ENCODE data around the gene CDC14A. TPM values are rescaled to one million over a fixed set of nuclear protein-coding genes. Genes with fewer than 3 reads are reported as not detected.
A peak's percentile ranks its signal among the peaks of the same experiment; 100 is the strongest.

Gene CDC14A
- total RNA-seq, 2 experiments from 2014 or later = 24.9 to 26.7 TPM

DNA sequence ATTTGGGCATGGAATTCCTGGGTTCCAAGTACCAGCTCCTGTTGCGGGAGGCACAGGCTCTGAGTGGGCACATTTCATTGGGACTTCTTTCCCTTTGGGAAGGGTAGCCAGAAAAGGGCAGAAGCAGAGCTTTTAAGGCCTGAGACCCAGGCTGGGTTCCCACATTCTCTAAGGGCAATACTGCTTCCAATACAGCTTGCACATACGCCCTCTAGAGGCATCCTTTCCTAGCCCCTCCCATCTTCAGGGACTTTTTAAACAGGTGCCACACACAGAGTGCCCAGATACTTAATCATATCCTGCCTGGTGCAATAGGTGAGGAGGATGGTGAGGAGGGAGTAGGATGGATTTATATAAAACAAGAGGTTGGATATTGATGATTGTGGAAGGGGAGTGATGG lies 191.3 kb downstream of the CDC14A start:
- Mint-ChIP-seq H3K4me3 (no peak overlapping the region), H3K27ac (no peak overlapping the region), H3K36me3 (ENCODE audit: low read depth) (no peaks in the 10 kb centered on the region), H3K4me1 (ENCODE audit: low read depth) (peaks cover 10% of the 10 kb centered on the region), H3K9me3 (ENCODE audit: insufficient read depth) (no peaks in the 10 kb centered on the region), H3K27me3 (ENCODE audit: low read depth) (peaks cover 39% of the 10 kb centered on the region)
- DNase-seq (peak; percentile 58), ATAC-seq (peak; percentile 41)
- CTCF ChIA-PET = interaction anchor here (0.8 to 3.0 kb wide), 10 partner anchors 10 to 325 kb away, joined by 3 to 20 read pairs (median 5); no protein-coding TSS in a partner anchor
- POLR2A ChIA-PET = no interaction called here

DNA sequence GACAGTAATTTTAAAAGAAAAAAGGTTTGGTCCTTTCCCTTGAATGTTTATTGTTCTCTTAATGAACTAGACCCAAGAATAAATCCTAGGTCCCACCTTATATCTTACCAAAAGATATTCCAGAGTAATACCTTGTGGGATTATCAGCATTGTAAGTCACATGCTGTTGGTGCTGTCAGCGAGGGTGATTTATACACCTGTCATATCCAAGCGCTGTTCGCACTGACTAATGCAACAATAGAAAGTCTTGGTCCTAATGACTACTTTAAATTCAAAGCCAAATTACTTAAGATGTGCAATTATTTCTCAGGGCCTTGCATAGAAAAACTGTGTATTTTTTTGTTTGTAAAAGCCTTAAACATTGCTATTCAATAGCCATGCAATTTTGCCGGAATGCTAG lies 192.5 kb downstream of the CDC14A start:
- H3K4me1 Mint-ChIP-seq (ENCODE audit: low read depth) = peaks cover 6% of the 10 kb centered on the region
- H3K36me3 Mint-ChIP-seq (ENCODE audit: low read depth) = no peaks in the 10 kb centered on the region
- ChIA-PET POLR2A (no interaction called here), CTCF (no interaction called here)
- H3K27me3 Mint-ChIP-seq (ENCODE audit: low read depth) = peaks cover 34% of the 10 kb centered on the region
- ATAC-seq (no peak), DNase-seq (no peak)
- H3K27ac Mint-ChIP-seq = no peak overlapping the region
- H3K4me3 Mint-ChIP-seq = no peak overlapping the region
- H3K9me3 Mint-ChIP-seq (ENCODE audit: insufficient read depth) = no peaks in the 10 kb centered on the region

DNA sequence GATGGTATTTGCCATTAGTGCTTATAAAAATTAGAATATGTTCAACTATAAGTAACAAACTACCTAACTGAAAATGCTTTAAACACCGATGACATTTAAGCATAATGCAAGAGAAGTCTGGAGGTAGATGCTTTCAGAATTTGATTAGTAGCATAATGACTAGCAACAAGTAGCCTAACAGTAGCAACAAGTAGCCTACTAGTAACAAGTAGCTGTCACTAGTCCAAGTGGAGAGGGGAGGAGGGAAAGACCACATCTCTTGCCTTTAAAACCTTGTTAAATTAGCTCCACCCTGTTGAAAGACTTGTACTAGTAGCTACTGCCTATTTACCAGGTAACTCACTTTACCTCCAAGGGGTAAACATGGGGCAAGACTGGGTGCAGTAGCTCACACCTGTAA lies 193.5 kb downstream of the CDC14A start:
- ChIA-PET CTCF (interaction anchor here (1.4 kb wide), 1 partner anchor 323 kb away, joined by 4 read pairs; no protein-coding TSS in a partner anchor), POLR2A (no interaction called here)
- peaks cover 29% of the 10 kb centered on the region for H3K27me3 Mint-ChIP-seq (ENCODE audit: low read depth)
- H3K27ac Mint-ChIP-seq = no peak overlapping the region
- H3K4me1 Mint-ChIP-seq (ENCODE audit: low read depth) = no peaks in the 10 kb centered on the region
- no peaks in the 10 kb centered on the region for H3K9me3 Mint-ChIP-seq (ENCODE audit: insufficient read depth)
- no peaks in the 10 kb centered on the region for H3K36me3 Mint-ChIP-seq (ENCODE audit: low read depth)
- ATAC-seq (no peak), DNase-seq (no peak)
- H3K4me3 Mint-ChIP-seq = no peak overlapping the region

DNA sequence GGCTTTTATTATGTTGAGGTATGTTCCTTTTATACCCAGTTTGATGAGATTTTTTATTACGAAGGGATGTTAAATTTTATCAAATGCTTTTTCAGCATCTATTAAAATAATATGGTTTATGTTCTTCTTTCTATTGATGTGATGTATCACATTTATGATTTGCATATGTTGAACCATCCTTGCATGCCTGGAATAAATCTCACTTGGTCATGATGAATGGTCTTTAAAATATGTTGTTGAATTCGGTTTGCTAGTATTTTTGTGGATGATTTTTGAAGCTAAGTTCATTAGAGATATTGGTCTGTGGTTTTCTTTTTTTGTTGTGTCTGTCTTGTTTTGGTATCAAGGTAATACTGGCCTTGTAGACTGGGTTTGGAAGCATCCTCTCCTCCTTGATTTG lies 199.7 kb downstream of the CDC14A start:
- Mint-ChIP-seq H3K27me3 (ENCODE audit: low read depth) (peaks cover 17% of the 10 kb centered on the region), H3K9me3 (ENCODE audit: insufficient read depth) (peaks cover 37% of the 10 kb centered on the region), H3K27ac (no peak overlapping the region), H3K4me3 (no peak overlapping the region), H3K36me3 (ENCODE audit: low read depth) (peaks cover 2% of the 10 kb centered on the region), H3K4me1 (ENCODE audit: low read depth) (no peaks in the 10 kb centered on the region)
- ATAC-seq (no peak), DNase-seq (no peak)
- ChIA-PET CTCF (no interaction called here), POLR2A (no interaction called here)

DNA sequence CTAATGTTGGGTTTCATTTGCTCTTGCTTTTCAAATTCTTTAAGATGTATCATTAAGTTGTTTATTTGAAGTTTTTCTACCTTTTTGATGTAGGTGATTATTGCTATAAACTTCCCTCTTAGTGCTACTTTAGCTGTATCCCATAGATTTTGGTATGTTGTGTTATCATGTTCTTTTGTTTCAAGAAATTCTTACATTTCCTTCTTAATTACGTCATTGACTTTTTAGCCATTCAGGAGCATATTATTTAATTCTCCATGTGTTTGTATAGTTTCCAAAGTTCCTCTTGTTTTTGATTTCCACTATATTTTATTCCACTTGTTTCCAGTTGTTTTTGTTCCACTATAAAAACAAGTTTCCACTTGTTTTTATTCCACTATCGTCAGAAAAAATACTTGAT lies 200.6 kb downstream of the CDC14A start:
- DNase-seq (no peak), ATAC-seq (no peak)
- no peak overlapping the region for H3K4me3 Mint-ChIP-seq
- no peak overlapping the region for H3K27ac Mint-ChIP-seq
- H3K36me3 Mint-ChIP-seq (ENCODE audit: low read depth) = peaks cover 2% of the 10 kb centered on the region
- ChIA-PET CTCF (interaction anchor here (1.0 kb wide), 1 partner anchor 9 kb away, joined by 3 read pairs; no protein-coding TSS in a partner anchor), POLR2A (no interaction called here)
- peaks cover 17% of the 10 kb centered on the region for H3K27me3 Mint-ChIP-seq (ENCODE audit: low read depth)
- peaks cover 37% of the 10 kb centered on the region for H3K9me3 Mint-ChIP-seq (ENCODE audit: insufficient read depth)
- no peaks in the 10 kb centered on the region for H3K4me1 Mint-ChIP-seq (ENCODE audit: low read depth)

DNA sequence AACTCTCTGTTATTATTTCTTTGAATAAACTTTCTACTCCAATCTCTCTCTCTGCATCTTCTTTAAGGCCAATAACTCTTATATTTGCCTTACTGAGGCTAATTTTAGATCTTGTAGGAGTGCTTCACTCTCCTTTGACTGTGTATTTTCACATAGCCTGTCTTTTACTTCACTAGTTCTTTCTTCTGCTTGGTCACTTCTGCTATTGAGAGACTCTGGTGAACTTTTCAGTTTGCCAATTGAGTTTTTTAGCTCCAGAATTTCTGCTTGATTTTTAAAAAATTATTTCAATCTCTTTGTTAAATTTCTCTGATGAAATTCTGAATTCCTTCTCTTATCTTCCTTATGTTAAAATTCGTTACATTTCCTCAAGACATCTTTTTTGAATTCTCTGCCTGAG lies 203.9 kb downstream of the CDC14A start:
- CTCF ChIA-PET = no interaction called here
- Mint-ChIP-seq H3K36me3 (ENCODE audit: low read depth) (peaks cover 2% of the 10 kb centered on the region), H3K4me1 (ENCODE audit: low read depth) (no peaks in the 10 kb centered on the region), H3K4me3 (no peak overlapping the region), H3K27me3 (ENCODE audit: low read depth) (peaks cover 17% of the 10 kb centered on the region), H3K9me3 (ENCODE audit: insufficient read depth) (peaks cover 37% of the 10 kb centered on the region), H3K27ac (no peak overlapping the region)
- ATAC-seq = no peak
- POLR2A ChIA-PET = no interaction called here
- no peak for DNase-seq

DNA sequence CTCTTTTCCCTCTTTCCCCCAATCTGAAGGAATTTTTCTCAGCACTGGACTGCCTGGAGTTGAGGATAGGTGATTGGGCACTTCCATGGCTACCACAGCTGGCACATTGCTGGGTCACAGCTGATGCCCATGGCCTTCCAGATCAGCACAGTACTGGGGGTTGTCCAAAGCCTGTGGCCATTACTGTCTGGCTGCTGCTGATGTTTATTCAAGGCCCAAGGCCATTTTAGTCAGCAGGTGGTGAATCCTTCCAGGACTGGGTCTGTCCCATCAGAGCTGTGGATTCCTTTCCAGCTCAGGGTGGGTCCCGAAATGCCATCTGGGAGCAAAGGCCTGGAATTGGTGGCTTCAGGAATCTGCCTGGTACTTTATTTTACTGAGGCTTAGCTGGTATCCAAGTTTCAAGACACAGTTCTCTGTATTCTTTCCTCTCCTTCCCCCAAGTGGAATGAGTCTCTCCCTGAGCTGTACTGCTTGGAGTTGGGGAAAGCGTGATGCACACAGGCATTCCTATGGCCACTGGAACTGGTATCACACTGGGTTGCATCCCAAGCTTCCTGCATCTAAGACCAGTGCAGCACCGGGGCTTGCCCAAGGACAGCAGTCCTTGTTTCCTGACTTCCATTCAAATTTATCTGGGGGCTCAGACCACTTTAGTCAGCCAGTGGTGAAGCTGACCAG lies 204.8 kb downstream of the CDC14A start:
- no peak overlapping the region for H3K4me3 Mint-ChIP-seq
- ChIA-PET POLR2A (no interaction called here), CTCF (no interaction called here)
- peaks cover 16% of the 10 kb centered on the region for H3K27me3 Mint-ChIP-seq (ENCODE audit: low read depth)
- H3K9me3 Mint-ChIP-seq (ENCODE audit: insufficient read depth) = peaks cover 32% of the 10 kb centered on the region
- H3K36me3 Mint-ChIP-seq (ENCODE audit: low read depth) = peaks cover 2% of the 10 kb centered on the region
- DNase-seq = no peak
- no peaks in the 10 kb centered on the region for H3K4me1 Mint-ChIP-seq (ENCODE audit: low read depth)
- no peak overlapping the region for H3K27ac Mint-ChIP-seq
- ATAC-seq = no peak

GRCh38 chr1:100557606-100557953 lies 205.3 kb downstream of the CDC14A start:
- Mint-ChIP-seq H3K4me3 (no peak overlapping the region), H3K36me3 (ENCODE audit: low read depth) (peaks cover 2% of the 10 kb centered on the region), H3K4me1 (ENCODE audit: low read depth) (no peaks in the 10 kb centered on the region), H3K27ac (no peak overlapping the region), H3K9me3 (ENCODE audit: insufficient read depth) (peaks cover 26% of the 10 kb centered on the region), H3K27me3 (ENCODE audit: low read depth) (peaks cover 15% of the 10 kb centered on the region)
- CTCF ChIA-PET = no interaction called here
- DNase-seq (no peak), ATAC-seq (no peak)
- POLR2A ChIA-PET = no interaction called here

- H3K9me3 Mint-ChIP-seq (ENCODE audit: insufficient read depth) = no peaks in the 10 kb centered on the region
- POLR2A ChIA-PET = no interaction called here
Measured at GRCh38 chr1:100565533-100565932, 213.2 kb downstream of the CDC14A start.

GRCh38 chr1:100565937-100566699 lies 213.8 kb downstream of the CDC14A start:
- Mint-ChIP-seq H3K4me1 (ENCODE audit: low read depth) (no peaks in the 10 kb centered on the region), H3K36me3 (ENCODE audit: low read depth) (no peaks in the 10 kb centered on the region), H3K27ac (no peak overlapping the region), H3K27me3 (ENCODE audit: low read depth) (peaks cover 24% of the 10 kb centered on the region), H3K4me3 (no peak overlapping the region), H3K9me3 (ENCODE audit: insufficient read depth) (no peaks in the 10 kb centered on the region)
- ATAC-seq (no peak), DNase-seq (no peak)
- ChIA-PET POLR2A (no interaction called here), CTCF (interaction anchor here (0.7 to 1.8 kb wide), 2 partner anchors 11 to 377 kb away, joined by 3 read pairs; no protein-coding TSS in a partner anchor)

More at GRCh38 chr1:100565533-100565932, 213.2 kb downstream of the CDC14A start:
- DNase-seq (no peak), ATAC-seq (no peak)
- CTCF ChIA-PET = interaction anchor here (1.8 kb wide), 1 partner anchor 11 kb away, joined by 3 read pairs; no protein-coding TSS in a partner anchor
- Mint-ChIP-seq H3K27ac (no peak overlapping the region), H3K27me3 (ENCODE audit: low read depth) (peaks cover 22% of the 10 kb centered on the region), H3K4me3 (no peak overlapping the region), H3K4me1 (ENCODE audit: low read depth) (no peaks in the 10 kb centered on the region), H3K36me3 (ENCODE audit: low read depth) (no peaks in the 10 kb centered on the region)

DNA sequence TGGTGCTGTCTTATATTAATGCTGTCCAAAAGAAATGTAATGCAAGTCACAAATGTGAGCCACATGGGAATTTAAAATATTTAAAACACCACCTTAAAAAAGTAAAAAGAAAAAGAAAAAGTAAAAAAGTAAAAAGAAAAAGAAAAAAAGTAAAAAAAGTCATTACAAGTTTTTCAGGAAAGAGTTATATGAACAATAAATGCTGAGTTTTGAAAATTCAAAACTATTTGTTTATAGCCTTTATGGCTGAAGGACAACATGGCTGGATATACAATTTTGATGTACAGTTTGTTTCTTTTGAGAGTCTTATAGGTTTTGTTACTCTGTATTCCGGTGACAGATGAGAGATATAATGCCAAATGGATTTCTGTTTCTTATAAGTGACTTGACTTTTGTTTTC lies 214.8 kb downstream of the CDC14A start:
- ATAC-seq (no peak), DNase-seq (no peak)
- Mint-ChIP-seq H3K4me3 (no peak overlapping the region), H3K9me3 (ENCODE audit: insufficient read depth) (no peaks in the 10 kb centered on the region), H3K27ac (no peak overlapping the region), H3K27me3 (ENCODE audit: low read depth) (peaks cover 23% of the 10 kb centered on the region), H3K4me1 (ENCODE audit: low read depth) (no peaks in the 10 kb centered on the region), H3K36me3 (ENCODE audit: low read depth) (no peaks in the 10 kb centered on the region)
- CTCF ChIA-PET = no interaction called here
- POLR2A ChIA-PET = no interaction called here
